ENCODE data around the gene PCDHB8.
"Not testable (repeated sequence)": the region's sequence is repeated elsewhere in the genome, so short reads cannot be mapped to it uniquely, and the experiment has no call there.

Gene PCDHB8

GRCh38 chr5:141175933-141176332 is 1.7 kb upstream of the PCDHB8 start:
- H3K36me3 ChIP-seq (replicated peaks): no peaks in the 10 kb centered on the region
- TF ChIP-seq CTCF (IDR thresholded peaks at IDR 0.05; ENCODE audit: low read depth, low read length, missing control alignments): no peak
- H3K27ac ChIP-seq: no peak overlapping the region
- H3K4me3 ChIP-seq (ENCODE audit: low read depth, low read length): no peak overlapping the region
- no peaks in the 10 kb centered on the region for H3K27me3 ChIP-seq (replicated peaks)
- in situ Hi-C loops (cut with HindIII; ENCODE audit: low pct_ligation_motif_present, low sequenced_read_pairs): no loop called here
- no peak for DNase-seq

- in situ Hi-C loops (cut with HindIII; ENCODE audit: low pct_ligation_motif_present, low sequenced_read_pairs): not testable (repeated sequence)
Measured at GRCh38 chr5:141179371-141179770, 1.8 kb downstream of the PCDHB8 start.

GRCh38 chr5:141179876-141180275 is 2.3 kb downstream of the PCDHB8 start:
- DNase-seq; H3K36me3 ChIP-seq (replicated peaks); H3K4me3 ChIP-seq (ENCODE audit: low read depth, low read length); H3K27me3 ChIP-seq (replicated peaks); H3K27ac ChIP-seq; in situ Hi-C loops (cut with HindIII; ENCODE audit: low pct_ligation_motif_present, low sequenced_read_pairs): not testable (repeated sequence)

More at GRCh38 chr5:141179371-141179770, 1.8 kb downstream of the PCDHB8 start:
- not testable (repeated sequence) for H3K27me3 ChIP-seq (replicated peaks); H3K4me3 ChIP-seq (ENCODE audit: low read depth, low read length); DNase-seq; H3K36me3 ChIP-seq (replicated peaks); H3K27ac ChIP-seq

GRCh38 chr5:141180313-141180712 is 2.7 kb downstream of the PCDHB8 start:
- Histone ChIP-seq H3K27ac (no peak overlapping the region), H3K27me3 (replicated peaks) (no peaks in the 10 kb centered on the region), H3K4me3 (ENCODE audit: low read depth, low read length) (no peak overlapping the region), H3K36me3 (replicated peaks) (no peaks in the 10 kb centered on the region)
- TF ChIP-seq CTCF (IDR thresholded peaks at IDR 0.05; ENCODE audit: low read depth, low read length, missing control alignments): no peak
- in situ Hi-C loops (cut with HindIII; ENCODE audit: low pct_ligation_motif_present, low sequenced_read_pairs): no loop called here
- no peak for DNase-seq

- Histone ChIP-seq H3K4me3 (ENCODE audit: low read depth, low read length) (no peak within 1 kb of the TSS), H3K27me3 (replicated peaks) (no peaks in the 10 kb centered on the region), H3K36me3 (replicated peaks) (no peaks in the 10 kb centered on the region), H3K27ac (no peak within 1 kb of the TSS)
- no peak for TF ChIP-seq CTCF (IDR thresholded peaks at IDR 0.05; ENCODE audit: low read depth, low read length, missing control alignments)
- no peak for DNase-seq
- in situ Hi-C loops (cut with HindIII; ENCODE audit: low pct_ligation_motif_present, low sequenced_read_pairs): no loop called here
Measured at GRCh38 chr5:141182248-141182647, 4.7 kb downstream of the PCDHB8 start, which contains the start of gene PCDHB16. Gene PCDHB16, plus strand, starts transcription at chr5:141182387. Its CDS starts 173 bp downstream, at chr5:141182560.

GRCh38 chr5:141184117-141184855 is 6.7 kb downstream of the PCDHB8 start:
- H3K4me3 ChIP-seq (ENCODE audit: low read depth, low read length); in situ Hi-C loops (cut with HindIII; ENCODE audit: low pct_ligation_motif_present, low sequenced_read_pairs); DNase-seq; H3K36me3 ChIP-seq (replicated peaks); H3K27ac ChIP-seq; H3K27me3 ChIP-seq (replicated peaks): not testable (repeated sequence)

- Histone ChIP-seq H3K4me3 (ENCODE audit: low read depth, low read length) (no peak within 1 kb of the TSS), H3K36me3 (replicated peaks) (no peaks in the 10 kb centered on the region), H3K27ac (no peak within 1 kb of the TSS), H3K27me3 (replicated peaks) (no peaks in the 10 kb centered on the region)
- DNase-seq: no peak
- TF ChIP-seq CTCF (IDR thresholded peaks at IDR 0.05; ENCODE audit: low read depth, low read length, missing control alignments): peak; percentile 44
- in situ Hi-C loops (cut with HindIII; ENCODE audit: low pct_ligation_motif_present, low sequenced_read_pairs): no loop called here
Measured at GRCh38 chr5:141186897-141187512, 9.4 kb downstream of the PCDHB8 start, which contains the start of gene PCDHB9. Gene PCDHB9, plus strand, starts transcription at chr5:141187161. Its CDS starts 158 bp downstream, at chr5:141187319.

GRCh38 chr5:141188682-141189081 is 11.1 kb downstream of the PCDHB8 start:
- in situ Hi-C loops (cut with HindIII; ENCODE audit: low pct_ligation_motif_present, low sequenced_read_pairs); H3K36me3 ChIP-seq (replicated peaks); H3K27me3 ChIP-seq (replicated peaks); H3K4me3 ChIP-seq (ENCODE audit: low read depth, low read length); H3K27ac ChIP-seq; DNase-seq: not testable (repeated sequence)

- H3K4me3 ChIP-seq (ENCODE audit: low read depth, low read length); in situ Hi-C loops (cut with HindIII; ENCODE audit: low pct_ligation_motif_present, low sequenced_read_pairs); H3K27ac ChIP-seq; H3K27me3 ChIP-seq (replicated peaks); DNase-seq; H3K36me3 ChIP-seq (replicated peaks): not testable (repeated sequence)
Measured at GRCh38 chr5:141189131-141189530, 11.5 kb downstream of the PCDHB8 start.

Measured in brain microvascular endothelial cell (primary cell).